HepG2 (cell line): Measurements from ENCODE around the gene CLIP2. TPM values are rescaled to one million over a fixed set of nuclear protein-coding genes. Genes with fewer than 3 reads are reported as not detected.

Experiments used
- CHCHD3 ChIP-seq: sonication (generic); formaldehyde crosslinking; IDR thresholded peaks from 2 replicates; pipeline ENCODE4 v1.8.0; 2022; ENCODE audit warnings: mild to moderate bottlenecking, missing genetic modification reagents, moderate library complexity
- EEA1 ChIP-seq: sonication (generic); formaldehyde crosslinking; IDR thresholded peaks from 2 replicates; pipeline ENCODE4 v1.5.1; 2020; ENCODE audit warnings: mild to moderate bottlenecking, missing genetic modification reagents, borderline replicate concordance
- ETV5 ChIP-seq: IDR thresholded peaks from 2 replicates; pipeline ENCODE4 v1.6.1; 2018; ENCODE audit warnings: missing biosample characterization, missing genetic modification reagents, inconsistent platforms, borderline replicate concordance
- HHEX ChIP-seq: IDR thresholded peaks from 2 replicates; pipeline ENCODE4 v1.6.1; 2016; ENCODE audit warnings: control low read depth
- HOXD1 ChIP-seq: sonication (generic); formaldehyde crosslinking; IDR thresholded peaks from 2 replicates; pipeline ENCODE4 v1.5.0; 2020; ENCODE audit warnings: missing genetic modification reagents
- KAT2B ChIP-seq: fragments of 150-350 bp; IDR thresholded peaks from 2 replicates; pipeline ENCODE4 v1.6.1; 2014; ENCODE audit warnings: low read depth, low read length, borderline replicate concordance
- RARA ChIP-seq: IDR thresholded peaks from 2 replicates; pipeline ENCODE4 v1.6.1; 2016; ENCODE audit warnings: missing genetic modification reagents, missing compliant biosample characterization
- RCOR2 ChIP-seq: IDR thresholded peaks from 2 replicates; pipeline ENCODE4 v1.6.1; 2016; ENCODE audit warnings: missing biosample characterization, missing genetic modification reagents
- SATB2 ChIP-seq: sonication (generic); formaldehyde crosslinking; IDR thresholded peaks from 2 replicates; pipeline ENCODE4 v1.5.0; 2020; ENCODE audit warnings: missing genetic modification reagents
- U2AF2 ChIP-seq: fragments of 200-400 bp; formaldehyde crosslinking; IDR thresholded peaks from 2 replicates; pipeline ENCODE4 v1.6.1; 2017; ENCODE audit warnings: low read depth, mild to moderate bottlenecking, low read length
- XRCC5 ChIP-seq: fragments of 200-400 bp; formaldehyde crosslinking; optimal IDR thresholded peaks from 2 replicates; pipeline ENCODE3; 2017; ENCODE audit warnings: mild to moderate bottlenecking, low read length
- YY1 ChIP-seq: IDR thresholded peaks from 2 replicates; pipeline ENCODE4 v1.6.1; 2011; ENCODE audit warnings: low read length, low read depth, moderate library complexity, mild to moderate bottlenecking; ENCODE audit not compliant: insufficient read depth, insufficient replicate concordance
- ZBTB10 ChIP-seq: sonication (generic); formaldehyde crosslinking; IDR thresholded peaks from 2 replicates; pipeline ENCODE4 v1.4.0; 2020; ENCODE audit warnings: missing genetic modification reagents, borderline replicate concordance
- ZBTB42 ChIP-seq: sonication (generic); formaldehyde crosslinking; IDR thresholded peaks from 2 replicates; pipeline ENCODE4 v1.5.0; 2020; ENCODE audit warnings: mild to moderate bottlenecking, missing genetic modification reagents
- ZKSCAN1 ChIP-seq: fragments of 150-350 bp; IDR thresholded peaks from 2 replicates; pipeline ENCODE4 v1.6.1; 2014; ENCODE audit warnings: low read length
- ZNF10 ChIP-seq: sonication (generic); formaldehyde crosslinking; IDR thresholded peaks from 2 replicates; pipeline ENCODE4 v1.4.0; 2020; ENCODE audit warnings: mild to moderate bottlenecking, low read depth, missing genetic modification reagents, borderline replicate concordance
- ZNF235 ChIP-seq: sonication (generic); formaldehyde crosslinking; IDR thresholded peaks from 2 replicates; pipeline ENCODE4 v1.8.1; 2023; ENCODE audit warnings: mild to moderate bottlenecking, missing genetic modification reagents, borderline replicate concordance
- ZNF660 ChIP-seq: sonication (generic); formaldehyde crosslinking; IDR thresholded peaks from 2 replicates; pipeline ENCODE4 v1.5.1; 2020; ENCODE audit warnings: mild to moderate bottlenecking, low read depth, missing genetic modification reagents, borderline replicate concordance
- polyA plus RNA-seq, 8 experiments: library from polyadenylated mRNA; depleted of rRNA in 3 of 8; stranded (reverse) in 7 of 8; unstranded in 1 of 8; fragments of >200 nt; fragmentation: Illumina TruSeq in 4 of 8; extraction: Trizol in 4 of 8; gene quantifications; 2 replicates each; pipeline versions ENCODE4 v1.2.1 to v1.2.3, GENCODE V29; 2011 to 2016; ENCODE audit warnings: low read depth in 4 of 8, missing spikeins in 1 of 8, mixed read lengths in 1 of 8; ENCODE audit not compliant: insufficient read depth in 1 of 8
- total RNA-seq, 5 experiments: library from RNA; depleted of rRNA; stranded (reverse); fragments of >200 nt; fragmentation: Illumina TruSeq; extraction: Trizol; gene quantifications; 2 replicates each; pipeline ENCODE4 v1.2.3, GENCODE V29; 2016; ENCODE audit warnings: low read depth in 1 of 5
- TF ChIP-seq, protein P1 (sequence below): IDR thresholded peaks from 2 replicates; pipeline ENCODE4 v1.6.1; 2016; ENCODE audit warnings: mild to moderate bottlenecking

Gene CLIP2
- total and polyA plus RNA-seq, 2 of the 13 experiments (the other 11 are each of a cell fraction or from before 2014, with no cell fraction given), result 6.5 to 17.4 TPM

DNA sequence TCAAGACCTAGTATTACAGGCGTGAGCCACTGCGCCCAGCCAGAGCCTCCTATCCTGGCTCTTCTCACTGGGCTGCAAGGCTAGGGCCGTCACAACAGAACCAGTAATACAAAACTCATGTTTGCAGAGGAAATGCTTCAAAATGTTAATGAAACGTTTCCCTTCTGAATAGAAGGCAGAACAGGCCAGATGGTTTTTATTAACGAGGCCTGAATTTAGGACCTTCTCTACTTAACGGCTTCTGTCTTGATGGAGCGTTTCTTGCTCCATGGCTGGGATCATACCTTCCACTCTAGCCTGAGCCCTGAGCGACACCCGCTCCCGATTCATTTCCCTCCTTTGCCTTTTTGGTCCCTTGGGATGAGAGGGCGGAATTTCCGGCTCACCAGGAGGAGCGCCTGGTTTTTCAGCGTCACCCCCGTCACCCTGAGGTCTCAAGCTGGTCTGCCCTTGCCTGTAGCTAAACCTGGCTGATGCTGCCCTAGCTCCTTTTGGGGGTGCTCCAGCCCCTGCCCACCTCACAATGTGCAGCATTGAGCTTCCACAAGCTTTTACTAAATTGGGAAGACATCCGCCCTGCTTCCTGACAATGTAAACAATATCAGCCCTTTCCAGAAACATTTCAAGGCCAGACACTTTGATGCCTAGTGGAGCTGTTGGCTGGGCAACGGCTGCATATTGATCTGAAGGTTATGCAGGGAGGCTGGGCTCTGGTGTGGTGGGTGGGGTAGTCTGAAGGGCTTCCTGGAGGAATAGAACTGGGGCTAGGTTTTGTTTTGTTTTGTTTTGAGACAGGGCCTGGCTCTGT is 5.2 kb downstream of the CLIP2 start (continued):
- peak; percentile 81; the same call in 1 of the 2 replicates for TF ChIP-seq ZBTB10 (CRISPR knock-in tag)
- TF ChIP-seq RCOR2, result 0 out of 2 replicates have a peak, but pooled peaks have one; percentile 37
- TF ChIP-seq SATB2 (CRISPR knock-in tag), result no peak
- no peak for TF ChIP-seq HHEX
- TF ChIP-seq ZBTB42 (CRISPR knock-in tag), result no peak
- no peak for TF ChIP-seq XRCC5
- no peak for TF ChIP-seq EEA1 (CRISPR knock-in tag)
- no peak for TF ChIP-seq KAT2B
- TF ChIP-seq ZNF235 (CRISPR knock-in tag), result no peak
- TF ChIP-seq U2AF2, result no peak
- peak; percentile 88 for TF ChIP-seq RARA (CRISPR knock-in tag)
- TF ChIP-seq CHCHD3 (CRISPR knock-in tag), result no peak
- TF ChIP-seq, protein P1, sequence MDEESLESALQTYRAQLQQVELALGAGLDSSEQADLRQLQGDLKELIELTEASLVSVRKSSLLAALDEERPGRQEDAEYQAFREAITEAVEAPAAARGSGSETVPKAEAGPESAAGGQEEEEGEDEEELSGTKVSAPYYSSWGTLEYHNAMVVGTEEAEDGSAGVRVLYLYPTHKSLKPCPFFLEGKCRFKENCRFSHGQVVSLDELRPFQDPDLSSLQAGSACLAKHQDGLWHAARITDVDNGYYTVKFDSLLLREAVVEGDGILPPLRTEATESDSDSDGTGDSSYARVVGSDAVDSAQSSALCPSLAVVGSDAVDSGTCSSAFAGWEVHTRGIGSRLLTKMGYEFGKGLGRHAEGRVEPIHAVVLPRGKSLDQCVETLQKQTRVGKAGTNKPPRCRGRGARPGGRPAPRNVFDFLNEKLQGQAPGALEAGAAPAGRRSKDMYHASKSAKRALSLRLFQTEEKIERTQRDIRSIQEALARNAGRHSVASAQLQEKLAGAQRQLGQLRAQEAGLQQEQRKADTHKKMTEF (CRISPR knock-in tag), result peak; percentile 64
- TF ChIP-seq ETV5 (CRISPR knock-in tag), result peak; percentile 98
- TF ChIP-seq YY1, result peak; percentile 6
- no peak; the same call in 1 of the 2 replicates for TF ChIP-seq HOXD1
- no peak for TF ChIP-seq ZKSCAN1
- no peak for TF ChIP-seq ZNF10 (CRISPR knock-in tag)
- no peak for TF ChIP-seq ZNF660 (CRISPR knock-in tag)
- TF ChIP-seq, all 625 proteins: peak for 172
